Esophagus squamous epithelium (tissue), 4 donors: ENCODE data around the gene UPF1.

Experiments
- POLR2A ChIP-seq, 4 donors: fragments of 450-650 bp; IDR thresholded peaks; one replicate each; pipeline ENCODE4 v1.6.1; 2017; ENCODE audit warnings: antibody characterized with exemption in 4 of 4, mild to moderate bottlenecking in 4 of 4, moderate library complexity in 3 of 4
- TF ChIP-seq, protein P1 (sequence below), 6 experiments: fragments of 450-650 bp in 4 of 6; fragments of 200-600 bp in 2 of 6; sonication (generic) in 2 of 6; IDR thresholded peaks; one replicate each; pipeline ENCODE4 v1.5.1; 2016 to 2019; ENCODE audit warnings: antibody characterized with exemption in 6 of 6, mild to moderate bottlenecking in 4 of 6, moderate library complexity in 4 of 6

DNA sequence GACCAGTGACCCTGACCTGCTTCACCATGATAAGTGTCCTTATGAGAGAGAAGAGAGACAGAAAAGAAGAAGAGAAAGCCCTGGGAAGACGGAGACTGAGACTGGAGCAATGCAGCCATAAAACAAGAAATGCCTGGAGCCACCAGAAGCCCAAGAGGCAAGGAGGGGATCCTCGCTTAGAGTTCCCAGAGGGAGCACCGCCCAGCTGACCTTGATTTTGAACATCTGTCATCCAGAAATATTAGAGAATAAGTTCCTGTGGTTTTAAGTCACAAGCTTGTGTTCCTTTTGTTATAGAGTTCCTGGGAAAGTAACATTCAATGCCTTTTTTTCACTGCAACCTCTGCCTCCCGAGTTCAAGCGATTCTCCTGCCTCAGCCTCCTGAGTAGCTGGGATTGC, 44.0 kb downstream of the UPF1 start:
- TF ChIP-seq, protein P1, sequence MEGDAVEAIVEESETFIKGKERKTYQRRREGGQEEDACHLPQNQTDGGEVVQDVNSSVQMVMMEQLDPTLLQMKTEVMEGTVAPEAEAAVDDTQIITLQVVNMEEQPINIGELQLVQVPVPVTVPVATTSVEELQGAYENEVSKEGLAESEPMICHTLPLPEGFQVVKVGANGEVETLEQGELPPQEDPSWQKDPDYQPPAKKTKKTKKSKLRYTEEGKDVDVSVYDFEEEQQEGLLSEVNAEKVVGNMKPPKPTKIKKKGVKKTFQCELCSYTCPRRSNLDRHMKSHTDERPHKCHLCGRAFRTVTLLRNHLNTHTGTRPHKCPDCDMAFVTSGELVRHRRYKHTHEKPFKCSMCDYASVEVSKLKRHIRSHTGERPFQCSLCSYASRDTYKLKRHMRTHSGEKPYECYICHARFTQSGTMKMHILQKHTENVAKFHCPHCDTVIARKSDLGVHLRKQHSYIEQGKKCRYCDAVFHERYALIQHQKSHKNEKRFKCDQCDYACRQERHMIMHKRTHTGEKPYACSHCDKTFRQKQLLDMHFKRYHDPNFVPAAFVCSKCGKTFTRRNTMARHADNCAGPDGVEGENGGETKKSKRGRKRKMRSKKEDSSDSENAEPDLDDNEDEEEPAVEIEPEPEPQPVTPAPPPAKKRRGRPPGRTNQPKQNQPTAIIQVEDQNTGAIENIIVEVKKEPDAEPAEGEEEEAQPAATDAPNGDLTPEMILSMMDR (IDR thresholded peaks at IDR 0.05), result no peak
- TF ChIP-seq POLR2A (IDR thresholded peaks at IDR 0.05), result no peak
